Heart right ventricle (tissue), 16 donors: ENCODE measurements around the gene GRIK2. TPM values are rescaled to one million over a fixed set of nuclear protein-coding genes. Genes with fewer than 3 reads are reported as not detected.

Source experiments
- ATAC-seq, 8 donors: fragments of 200-7000 bp; cut with Tn5 transposase; one replicate each; pipeline ENCODE4 v1.9.1; 2020; ENCODE audit warnings: mild to moderate bottlenecking in 8 of 8, moderate library complexity in 8 of 8, moderate number of reproducible peaks in 1 of 8
- DNase-seq, 2 donors: peaks; one replicate each; pipeline ENCODE4 v3.0.0-alpha.2; 2020
- H3K27ac ChIP-seq, 10 donors: fragments of 200-600 bp; sonication (generic) in 2 of 10; one replicate each; pipeline versions ENCODE4 v1.5.0 to v1.8.0; 2020 to 2022; ENCODE audit warnings: mild to moderate bottlenecking in 3 of 10
- H3K27me3 ChIP-seq, 7 donors: fragments of 200-600 bp; one replicate each; pipeline ENCODE4 v1.8.0; 2021 to 2022; ENCODE audit warnings: mild to moderate bottlenecking in 2 of 7
- H3K36me3 ChIP-seq, 9 donors: fragments of 200-600 bp; sonication (generic) in 1 of 9; one replicate each; pipeline versions ENCODE4 v1.5.0 to v1.8.0; 2020 to 2022; ENCODE audit warnings: mild to moderate bottlenecking in 2 of 9
- H3K4me1 ChIP-seq, 9 donors: fragments of 200-600 bp; sonication (generic) in 1 of 9; one replicate each; pipeline versions ENCODE4 v1.5.0 to v1.8.0; 2020 to 2022; ENCODE audit warnings: mild to moderate bottlenecking in 4 of 9
- H3K4me3 ChIP-seq, 10 donors: fragments of 200-600 bp; sonication (generic) in 2 of 10; one replicate each; pipeline versions ENCODE4 v1.5.0 to v1.8.0; 2020 to 2022; ENCODE audit warnings: mild to moderate bottlenecking in 7 of 10, moderate library complexity in 2 of 10
- H3K9me3 ChIP-seq, 11 donors: fragments of 200-600 bp in 10 of 11; sonication (generic) in 2 of 11; one replicate each; pipeline versions ENCODE4 v1.5.0 to v1.8.0; 2013 to 2022; ENCODE audit warnings: mild to moderate bottlenecking in 2 of 11, control low read depth in 1 of 11, moderate library complexity in 1 of 11
- WGBS, 2 donors: extraction: QIAGEN DNeasy Blood & Tissue Kit; methylation state at CpG; one replicate each; pipeline ENCODE4 v1.1.7; 2013; ENCODE audit warnings: inconsistent platforms in 1 of 2; 5-methylcytosine and 5-hydroxymethylcytosine counted together
- intact Hi-C, 10 donors: fragments of 100-400 bp; cut with DNase I; formaldehyde crosslinking; loops; one replicate each; pipeline versions ENCODE4 v1.11.1 to v1.14.2; 2022
- polyA plus RNA-seq, 2 donors: library from polyadenylated mRNA; stranded (reverse); fragments of 200-250 nt; gene quantifications; one replicate each; pipeline ENCODE4 v1.2.3, GENCODE V29; 2013
- total RNA-seq, 10 donors: library from RNA; stranded (reverse); fragmentation: NEBNext Ultra II Directional in 3 of 10; extraction: Animal tissue kit (Norgen Biotek cat#: 25700) in 3 of 10; gene quantifications; one replicate each; pipeline versions ENCODE4 v1.2.1 to v1.2.4, GENCODE V29; 2021 to 2023
- TF ChIP-seq, protein P1 (sequence below), 9 donors: fragments of 200-600 bp; sonication (generic) in 2 of 9; IDR thresholded peaks; one replicate each; pipeline versions ENCODE4 v1.5.0 to v1.8.0; 2021 to 2022; ENCODE audit warnings: antibody characterized with exemption in 9 of 9, mild to moderate bottlenecking in 5 of 9, moderate library complexity in 1 of 9
- donor health status: Arrhythmogenic right ventricular cardiomyopathy.
- donor health status: ischemic (EF 13 %, LVEDD 7.1; RV severe dilation, severe dysfunction).
- donor health status: healthy with polysubstance abuse.
- donor health status: DM: no; HTN: yes; CAD: no.
- donor health status: DM: no; HTN: no; CAD: no.
- donor health status: ischemic (EF 25% LVEDD 6.9; RV normal size, moderate dysfunction).
- donor health status: ischemic (EF 25% LVEDD 5.7; RV mildly dilated, moderate dysfunction).
- donor health status: healthy.
- donor health status: DM: yes; HTN: yes; CAD: no.
- donor health status: Ischemic cardiomyopathy.
- donor health status: ischemic (EF 35%, LVEDD 5.7; RV mildly dilated, moderate dysfunction).
- donor health status: nonischemic (EF 11% LVEDD 7.7; RV severe dilation, severe dysfunction).
- donor health status: DM: yes; HTN: yes; CAD: no.
- donor health status: PGD.
- donor health status: ischemic (EF 29% LVEDD 5.4; RV normal size, mild dysfunction).
- donor health status: nonischemic (EF 23%, LVEDD 6.1; RV moderate dilation, normal function).

GRIK2 gene
- total and polyA plus RNA-seq, 12 donors, result 0.13 to 7.0 (median 2.5) TPM

- ATAC-seq, result no peak
- Histone ChIP-seq H3K27ac (no peak overlapping the region), H3K4me1 (no peaks in the 10 kb centered on the region), H3K27me3 (no peaks in the 10 kb centered on the region), H3K4me3 (no peak overlapping the region), H3K36me3 (no peaks in the 10 kb centered on the region), H3K9me3 (no peaks in the 10 kb centered on the region)
- intact Hi-C loops, result no loop called here
- WGBS, 2 donors, result 78 to 86% methylated on average over 5 of the region's 5 CpGs
- DNase-seq, result no peak
- TF ChIP-seq, protein P1, sequence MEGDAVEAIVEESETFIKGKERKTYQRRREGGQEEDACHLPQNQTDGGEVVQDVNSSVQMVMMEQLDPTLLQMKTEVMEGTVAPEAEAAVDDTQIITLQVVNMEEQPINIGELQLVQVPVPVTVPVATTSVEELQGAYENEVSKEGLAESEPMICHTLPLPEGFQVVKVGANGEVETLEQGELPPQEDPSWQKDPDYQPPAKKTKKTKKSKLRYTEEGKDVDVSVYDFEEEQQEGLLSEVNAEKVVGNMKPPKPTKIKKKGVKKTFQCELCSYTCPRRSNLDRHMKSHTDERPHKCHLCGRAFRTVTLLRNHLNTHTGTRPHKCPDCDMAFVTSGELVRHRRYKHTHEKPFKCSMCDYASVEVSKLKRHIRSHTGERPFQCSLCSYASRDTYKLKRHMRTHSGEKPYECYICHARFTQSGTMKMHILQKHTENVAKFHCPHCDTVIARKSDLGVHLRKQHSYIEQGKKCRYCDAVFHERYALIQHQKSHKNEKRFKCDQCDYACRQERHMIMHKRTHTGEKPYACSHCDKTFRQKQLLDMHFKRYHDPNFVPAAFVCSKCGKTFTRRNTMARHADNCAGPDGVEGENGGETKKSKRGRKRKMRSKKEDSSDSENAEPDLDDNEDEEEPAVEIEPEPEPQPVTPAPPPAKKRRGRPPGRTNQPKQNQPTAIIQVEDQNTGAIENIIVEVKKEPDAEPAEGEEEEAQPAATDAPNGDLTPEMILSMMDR (IDR thresholded peaks at IDR 0.05), result no peak
Observed at GRCh38 chr6:101450901-101451300, 57.4 kb downstream of the GRIK2 start.

DNA sequence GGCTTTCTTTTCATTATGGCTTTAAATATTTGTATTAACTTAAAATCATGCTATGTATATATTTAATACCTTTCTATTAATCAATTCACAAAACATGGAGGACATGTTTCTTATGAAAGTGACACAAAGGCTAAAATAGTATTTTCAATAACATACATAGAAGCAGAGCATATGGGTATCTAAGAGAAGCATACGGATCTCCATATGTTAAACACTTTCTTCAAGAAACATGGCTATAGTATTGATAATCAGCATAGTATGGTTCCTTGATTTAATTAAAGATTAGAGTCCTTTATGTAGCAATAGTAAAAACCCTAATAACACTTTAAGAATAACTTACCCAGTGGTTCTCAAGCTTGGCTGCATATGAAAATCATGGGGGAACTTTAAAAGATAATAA lies 58.5 kb downstream of the GRIK2 start:
- Histone ChIP-seq H3K4me1 (no peaks in the 10 kb centered on the region), H3K27ac (no peak overlapping the region), H3K4me3 (no peak overlapping the region), H3K27me3 (no peaks in the 10 kb centered on the region), H3K9me3 (no peaks in the 10 kb centered on the region), H3K36me3 (no peaks in the 10 kb centered on the region)
- TF ChIP-seq, protein P1 (IDR thresholded peaks at IDR 0.05), result no peak
- intact Hi-C loops, result no loop called here
- ATAC-seq, result no peak
- WGBS, 2 donors, result 78 to 94% methylated on average over 1 of the region's 1 CpG
- no peak for DNase-seq

DNA sequence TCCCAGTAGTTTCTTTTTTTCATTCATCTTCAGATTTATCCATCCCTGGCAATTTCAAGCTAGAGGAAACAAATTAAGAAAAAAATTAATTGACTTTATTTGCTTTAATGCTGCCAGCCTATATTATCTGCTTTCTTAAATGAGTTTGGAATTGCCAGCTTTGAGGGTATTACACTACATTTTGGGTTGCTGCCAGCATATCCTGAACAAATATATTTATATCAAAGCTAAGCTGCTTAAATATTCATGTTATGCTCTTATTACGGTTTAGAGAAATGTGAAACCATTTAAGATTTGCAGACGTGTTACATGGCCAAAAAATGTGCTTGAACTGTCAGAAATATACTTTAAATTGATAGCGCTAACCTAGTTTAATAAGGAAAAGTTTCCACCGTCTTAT lies 59.7 kb downstream of the GRIK2 start:
- intact Hi-C loops, result no loop called here
- WGBS, 2 donors, result 71 to 76% methylated on average over 4 of the region's 4 CpGs
- no peak overlapping the region for H3K27ac ChIP-seq
- H3K4me1 ChIP-seq, result no peaks in the 10 kb centered on the region
- TF ChIP-seq, protein P1 (IDR thresholded peaks at IDR 0.05), result no peak
- ATAC-seq, result no peak
- no peaks in the 10 kb centered on the region for H3K27me3 ChIP-seq
- DNase-seq, result no peak
- H3K9me3 ChIP-seq, result no peaks in the 10 kb centered on the region
- H3K4me3 ChIP-seq, result no peak overlapping the region
- no peaks in the 10 kb centered on the region for H3K36me3 ChIP-seq

GRCh38 chr6:101454106-101454676 lies 60.7 kb downstream of the GRIK2 start:
- 80 to 88% methylated on average over 3 of the region's 3 CpGs for WGBS, 2 donors
- no peak for DNase-seq
- Histone ChIP-seq H3K27ac (no peak overlapping the region), H3K4me1 (no peaks in the 10 kb centered on the region), H3K4me3 (no peak overlapping the region), H3K27me3 (no peaks in the 10 kb centered on the region), H3K36me3 (no peaks in the 10 kb centered on the region), H3K9me3 (no peaks in the 10 kb centered on the region)
- no peak for ATAC-seq
- intact Hi-C loops, result no loop called here
- TF ChIP-seq, protein P1 (IDR thresholded peaks at IDR 0.05), result no peak
